Liver (tissue), 9 donors: ENCODE data around the gene RTL9. TPM values are rescaled to one million over a fixed set of nuclear protein-coding genes. Genes with fewer than 3 reads are reported as not detected.

Source experiments
- DNase-seq: peaks from one replicate; pipeline ENCODE4 v3.0.0-alpha.2; 2017; ENCODE audit warnings: low spot score
- H3K27ac ChIP-seq, 2 donors: one replicate each; pipeline ENCODE4 v1.7.0; 2013; ENCODE audit warnings: inconsistent platforms in 2 of 2, low read length in 2 of 2, control low read depth in 1 of 2, low read depth in 1 of 2, mild to moderate bottlenecking in 1 of 2
- H3K27me3 ChIP-seq, 4 donors: one replicate each; pipeline versions ENCODE4 v1.6.1 to v1.7.0; 2013; ENCODE audit warnings: low read length in 3 of 4, inconsistent platforms in 1 of 4, mild to moderate bottlenecking in 1 of 4, moderate library complexity in 1 of 4; ENCODE audit not compliant: control insufficient read depth in 4 of 4, insufficient read depth in 4 of 4
- H3K36me3 ChIP-seq, 4 donors: one replicate each; pipeline versions ENCODE4 v1.6.1 to v1.7.0; 2013; ENCODE audit warnings: low read length in 3 of 4, mild to moderate bottlenecking in 3 of 4, low read depth in 1 of 4, moderate library complexity in 1 of 4; ENCODE audit not compliant: control insufficient read depth in 4 of 4, insufficient read depth in 3 of 4
- H3K4me1 ChIP-seq, 4 donors: one replicate each; pipeline versions ENCODE4 v1.6.1 to v1.7.0; 2013; ENCODE audit warnings: low read length in 3 of 4, mild to moderate bottlenecking in 3 of 4, moderate library complexity in 1 of 4; ENCODE audit not compliant: control insufficient read depth in 4 of 4, insufficient read depth in 4 of 4
- H3K4me3 ChIP-seq, 3 donors: one replicate each; pipeline versions ENCODE4 v1.6.1 to v1.7.0; 2013; ENCODE audit warnings: low read length in 3 of 3, control low read depth in 1 of 3, low read depth in 1 of 3, mild to moderate bottlenecking in 1 of 3
- H3K9ac ChIP-seq, 2 donors: one replicate each; pipeline ENCODE4 v1.7.0; 2013; ENCODE audit warnings: low read length in 2 of 2, mild to moderate bottlenecking in 2 of 2, moderate library complexity in 2 of 2, control low read depth in 1 of 2, low read depth in 1 of 2
- H3K9me3 ChIP-seq, 4 donors: one replicate each; pipeline versions ENCODE4 v1.6.1 to v1.7.0; 2013; ENCODE audit warnings: low read length in 3 of 4; ENCODE audit not compliant: control insufficient read depth in 4 of 4
- CTCF ChIP-seq: fragments of 150-350 bp; IDR thresholded peaks from 2 replicates; pipeline ENCODE4 v1.5.1; 2017; ENCODE audit warnings: improper control_type of control experiment, low read depth, low read length; ENCODE audit not compliant: missing input control
- EGR1 ChIP-seq, 2 donors: IDR thresholded peaks; 2 replicates each; pipeline ENCODE4 v1.6.1; 2016 to 2018; ENCODE audit warnings: antibody characterized with exemption in 2 of 2, low read depth in 2 of 2
- FOXA1 ChIP-seq: IDR thresholded peaks from 2 replicates; pipeline ENCODE4 v1.6.1; 2016; ENCODE audit warnings: antibody characterized with exemption
- FOXA2 ChIP-seq: IDR thresholded peaks from 2 replicates; pipeline ENCODE4 v1.6.1; 2016; ENCODE audit warnings: antibody characterized with exemption
- GABPA ChIP-seq, 2 donors: IDR thresholded peaks in 1 of 2; conservative IDR thresholded peaks in 1 of 2; 2 replicates each; pipeline ENCODE4 v1.6.1; 2016; ENCODE audit warnings: antibody characterized with exemption in 2 of 2, mild to moderate bottlenecking in 1 of 2, moderate library complexity in 1 of 2
- HNF4A ChIP-seq, 2 donors: conservative IDR thresholded peaks; 2 replicates each; pipeline ENCODE4 v1.6.1; 2016; ENCODE audit warnings: antibody characterized with exemption in 2 of 2, mild to moderate bottlenecking in 2 of 2
- HNF4G ChIP-seq: IDR thresholded peaks from 2 replicates; pipeline ENCODE4 v1.6.1; 2016; ENCODE audit warnings: antibody characterized with exemption
- JUND ChIP-seq, 2 donors: IDR thresholded peaks; 2 replicates each; pipeline ENCODE4 v1.6.1; 2016; ENCODE audit warnings: antibody characterized with exemption in 2 of 2
- NR2F2 ChIP-seq: IDR thresholded peaks from 2 replicates; pipeline ENCODE4 v1.6.1; 2016; ENCODE audit warnings: antibody characterized with exemption
- RAD21 ChIP-seq, 2 donors: IDR thresholded peaks; 2 replicates each; pipeline ENCODE4 v1.6.1; 2016; ENCODE audit warnings: antibody characterized with exemption in 2 of 2, mild to moderate bottlenecking in 2 of 2
- REST ChIP-seq: IDR thresholded peaks from 2 replicates; pipeline ENCODE4 v1.6.1; 2016; ENCODE audit warnings: antibody characterized with exemption, mild to moderate bottlenecking
- RXRA ChIP-seq, 2 donors: IDR thresholded peaks; 2 replicates each; pipeline ENCODE4 v1.6.1; 2017 to 2018; ENCODE audit warnings: antibody characterized with exemption in 2 of 2, mild to moderate bottlenecking in 1 of 2
- TAF1 ChIP-seq: conservative IDR thresholded peaks from 2 replicates; pipeline ENCODE4 v1.6.1; 2016; ENCODE audit warnings: antibody characterized with exemption, mild to moderate bottlenecking
- YY1 ChIP-seq: IDR thresholded peaks from 2 replicates; pipeline ENCODE4 v1.6.1; 2016; ENCODE audit warnings: antibody characterized with exemption, mild to moderate bottlenecking
- whole genome bisulfite sequencing: extraction: QIAGEN DNeasy Blood & Tissue Kit; methylation state at CpG from one replicate; pipeline ENCODE4 v1.1.7; 2013; 5-methylcytosine and 5-hydroxymethylcytosine counted together
- polyA plus RNA-seq, 2 donors: library from polyadenylated mRNA; stranded (reverse) in 1 of 2; unstranded in 1 of 2; fragments of 200-250 nt in 1 of 2; fragments of >200 nt in 1 of 2; fragmentation: Nextera tagmentation in 1 of 2; extraction: Ambion mirVana in 1 of 2; gene quantifications; one replicate each; pipeline versions ENCODE4 v1.2.1 to v1.2.3, GENCODE V29; 2013 to 2015
- total RNA-seq, 2 donors: library from RNA; depleted of rRNA; stranded (reverse); fragments of >200 nt; gene quantifications; one replicate each; pipeline ENCODE4 v1.2.3, GENCODE V29; 2014
- TF ChIP-seq, protein P1 (sequence below): IDR thresholded peaks from 2 replicates; pipeline ENCODE4 v1.6.1; 2016; ENCODE audit warnings: antibody characterized with exemption
- TF ChIP-seq, protein P2 (sequence below): IDR thresholded peaks from 2 replicates; pipeline ENCODE4 v1.6.1; 2016; ENCODE audit warnings: antibody characterized with exemption
- TF ChIP-seq, protein P3 (sequence below): IDR thresholded peaks from 2 replicates; pipeline ENCODE4 v1.6.1; 2016; ENCODE audit warnings: antibody characterized with exemption
- donor health status: healthy.
- donor health status: healthy.
- donor health status: healthy.
- donor health status: healthy.
- donor health status: healthy.

The RTL9 gene
- total and polyA plus RNA-seq, 4 donors: 0.05 to 0.37 (median 0.25) TPM; not detected in 1

DNA sequence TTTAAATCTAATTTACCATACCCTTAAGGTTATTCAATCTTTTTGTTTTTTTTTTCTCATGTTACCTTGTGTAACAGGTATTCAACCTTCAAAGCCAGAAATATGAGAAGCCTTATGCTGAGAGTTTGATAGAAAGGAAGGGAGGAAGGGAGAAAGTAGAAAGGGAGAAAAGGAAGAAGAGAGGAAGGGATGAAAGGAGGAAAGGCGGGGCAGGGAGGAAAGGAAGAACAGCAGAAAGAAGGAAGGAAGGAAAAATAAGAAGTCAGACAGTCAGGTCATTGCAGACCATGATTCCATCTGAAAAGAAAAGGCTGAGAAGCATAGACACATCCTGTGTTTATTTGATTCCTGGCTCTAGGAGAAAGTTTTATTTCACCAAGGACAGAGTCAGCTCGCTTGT, 30.9 kb downstream of the RTL9 start:
- Histone ChIP-seq H3K9me3 (no peaks in the 10 kb centered on the region), H3K27ac (no peak overlapping the region), H3K4me1 (no peaks in the 10 kb centered on the region), H3K36me3 (no peaks in the 10 kb centered on the region), H3K9ac (no peak overlapping the region), H3K4me3 (no peak overlapping the region), H3K27me3 (peaks cover 0 to 2% (median 0%) of the 10 kb centered on the region in 4 donors)
- DNase-seq: no peak
- TF ChIP-seq REST (no peak), CTCF (no peak), JUND (IDR thresholded peaks at IDR 0.05) (no peak), RXRA (IDR thresholded peaks at IDR 0.05) (no peak), GABPA (IDR thresholded peaks at IDR 0.05 in 1 of 2, conservative IDR thresholded peaks at IDR 0.05 in 1 of 2) (no peak), YY1 (no peak), RAD21 (IDR thresholded peaks at IDR 0.05) (no peak), FOXA1 (no peak), FOXA2 (no peak), EGR1 (IDR thresholded peaks at IDR 0.05; ENCODE audit: low read depth in 2 of 2) (no peak), TAF1 (no peak), HNF4A (conservative IDR thresholded peaks at IDR 0.05) (no peak), NR2F2 (no peak), HNF4G (no peak)
- TF ChIP-seq, protein P1, sequence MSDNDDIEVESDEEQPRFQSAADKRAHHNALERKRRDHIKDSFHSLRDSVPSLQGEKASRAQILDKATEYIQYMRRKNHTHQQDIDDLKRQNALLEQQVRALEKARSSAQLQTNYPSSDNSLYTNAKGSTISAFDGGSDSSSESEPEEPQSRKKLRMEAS: no peak
- TF ChIP-seq, protein P2, sequence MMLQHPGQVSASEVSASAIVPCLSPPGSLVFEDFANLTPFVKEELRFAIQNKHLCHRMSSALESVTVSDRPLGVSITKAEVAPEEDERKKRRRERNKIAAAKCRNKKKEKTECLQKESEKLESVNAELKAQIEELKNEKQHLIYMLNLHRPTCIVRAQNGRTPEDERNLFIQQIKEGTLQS: no peak
- TF ChIP-seq, protein P3, sequence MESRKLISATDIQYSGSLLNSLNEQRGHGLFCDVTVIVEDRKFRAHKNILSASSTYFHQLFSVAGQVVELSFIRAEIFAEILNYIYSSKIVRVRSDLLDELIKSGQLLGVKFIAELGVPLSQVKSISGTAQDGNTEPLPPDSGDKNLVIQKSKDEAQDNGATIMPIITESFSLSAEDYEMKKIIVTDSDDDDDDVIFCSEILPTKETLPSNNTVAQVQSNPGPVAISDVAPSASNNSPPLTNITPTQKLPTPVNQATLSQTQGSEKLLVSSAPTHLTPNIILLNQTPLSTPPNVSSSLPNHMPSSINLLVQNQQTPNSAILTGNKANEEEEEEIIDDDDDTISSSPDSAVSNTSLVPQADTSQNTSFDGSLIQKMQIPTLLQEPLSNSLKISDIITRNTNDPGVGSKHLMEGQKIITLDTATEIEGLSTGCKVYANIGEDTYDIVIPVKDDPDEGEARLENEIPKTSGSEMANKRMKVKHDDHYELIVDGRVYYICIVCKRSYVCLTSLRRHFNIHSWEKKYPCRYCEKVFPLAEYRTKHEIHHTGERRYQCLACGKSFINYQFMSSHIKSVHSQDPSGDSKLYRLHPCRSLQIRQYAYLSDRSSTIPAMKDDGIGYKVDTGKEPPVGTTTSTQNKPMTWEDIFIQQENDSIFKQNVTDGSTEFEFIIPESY: no peak
- WGBS: 81% methylated on average over 2 of the region's 2 CpGs

DNA sequence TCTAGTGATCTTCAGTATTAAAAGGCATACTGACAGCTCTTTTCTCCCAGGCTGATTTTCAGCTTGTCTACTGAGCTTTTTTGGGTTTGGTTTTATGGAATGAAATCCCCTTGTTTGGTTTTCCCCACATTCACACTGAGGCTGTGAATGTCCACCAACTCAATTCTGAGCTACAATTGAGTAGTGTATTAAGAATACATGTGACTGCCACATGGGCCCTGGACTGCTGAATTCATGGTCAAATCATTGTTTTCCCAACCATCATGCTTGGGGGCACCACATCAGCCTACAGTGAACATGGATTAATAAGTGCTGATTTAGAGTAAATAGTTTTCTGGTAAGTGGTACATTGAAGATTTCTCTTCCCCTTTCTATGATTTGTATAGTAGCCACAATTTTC, 32.4 kb downstream of the RTL9 start:
- Histone ChIP-seq H3K36me3 (no peaks in the 10 kb centered on the region), H3K9ac (no peak overlapping the region), H3K27me3 (peaks cover 0 to 2% (median 0%) of the 10 kb centered on the region in 4 donors), H3K4me3 (no peak overlapping the region), H3K27ac (no peak overlapping the region), H3K9me3 (no peaks in the 10 kb centered on the region), H3K4me1 (no peaks in the 10 kb centered on the region)
- DNase-seq: no peak
- TF ChIP-seq GABPA (IDR thresholded peaks at IDR 0.05 in 1 of 2, conservative IDR thresholded peaks at IDR 0.05 in 1 of 2): no peak
- TF ChIP-seq RXRA (IDR thresholded peaks at IDR 0.05): no peak
- TF ChIP-seq, protein P2: no peak
- TF ChIP-seq EGR1 (IDR thresholded peaks at IDR 0.05; ENCODE audit: low read depth in 2 of 2): no peak
- no peak for TF ChIP-seq REST
- TF ChIP-seq RAD21 (IDR thresholded peaks at IDR 0.05): no peak
- TF ChIP-seq CTCF: no peak
- no peak for TF ChIP-seq FOXA1
- TF ChIP-seq YY1: no peak
- no peak for TF ChIP-seq FOXA2
- TF ChIP-seq JUND (IDR thresholded peaks at IDR 0.05): no peak
- TF ChIP-seq HNF4G: no peak
- no peak for TF ChIP-seq NR2F2
